Astrocyte (in vitro differentiated cells and primary cell): ENCODE data around the gene PCYT2. TPM values are rescaled to one million over a fixed set of nuclear protein-coding genes. Genes with fewer than 3 reads are reported as not detected.

ENCODE experiments used
- DNase-seq: peaks from one replicate; pipeline ENCODE4 v3.0.0-alpha.2; 2010; ENCODE audit warnings: low read depth
- FAIRE-seq: peaks from 2 replicates; lab custom pipeline; 2011; peaks lifted over from hg19 to GRCh38; lab: Jason Lieb, UNC
- H2AFZ ChIP-seq: 2 replicates; pipeline ENCODE4 v1.6.0; 2012; ENCODE audit warnings: low read depth, low read length, inconsistent platforms
- H3K27ac ChIP-seq: 2 replicates; pipeline ENCODE4 v1.5.1; 2011; ENCODE audit warnings: low read depth, low read length, inconsistent platforms
- H3K27me3 ChIP-seq: 2 replicates; pipeline ENCODE4 v1.6.0; 2011; ENCODE audit warnings: low read length, inconsistent platforms; ENCODE audit not compliant: insufficient read depth
- H3K36me3 ChIP-seq: 2 replicates; pipeline ENCODE4 v1.5.1; 2011; ENCODE audit warnings: low read length, inconsistent platforms; ENCODE audit not compliant: insufficient read depth
- H3K4me1 ChIP-seq: 2 replicates; pipeline ENCODE4 v1.5.1; 2011; ENCODE audit warnings: low read length, inconsistent platforms; ENCODE audit not compliant: insufficient read depth
- H3K4me2 ChIP-seq: 2 replicates; pipeline ENCODE4 v1.6.0; 2012; ENCODE audit warnings: low read length, inconsistent platforms
- H3K4me3 ChIP-seq: 2 replicates; pipeline ENCODE4 v1.5.1; 2011; ENCODE audit warnings: low read depth, mild to moderate bottlenecking, low read length, inconsistent platforms; ENCODE audit not compliant: insufficient read depth
- H3K79me2 ChIP-seq: 2 replicates; pipeline ENCODE4 v1.6.0; 2012; ENCODE audit warnings: mild to moderate bottlenecking, low read length, inconsistent platforms; ENCODE audit not compliant: insufficient read depth
- H3K9ac ChIP-seq: 2 replicates; pipeline ENCODE4 v1.6.0; 2012; ENCODE audit warnings: mild to moderate bottlenecking, low read length, inconsistent platforms
- H3K9me3 ChIP-seq: 2 replicates; pipeline ENCODE4 v1.5.1; 2012; ENCODE audit warnings: low read depth, mild to moderate bottlenecking, low read length, inconsistent platforms; ENCODE audit not compliant: insufficient read depth
- H4K20me1 ChIP-seq: 2 replicates; pipeline ENCODE4 v1.6.0; 2012; ENCODE audit warnings: low read length, inconsistent platforms; ENCODE audit not compliant: insufficient read depth
- H3K27ac Mint-ChIP-seq: one replicate; pipeline ENCODE4 v1.8.0; 2021; ENCODE audit warnings: mild to moderate bottlenecking, mixed read lengths; ENCODE audit not compliant: unreplicated experiment
- H3K27me3 Mint-ChIP-seq: one replicate; pipeline ENCODE4 v1.8.0; 2021; ENCODE audit warnings: low read depth, mixed read lengths; ENCODE audit not compliant: unreplicated experiment
- H3K36me3 Mint-ChIP-seq: one replicate; pipeline ENCODE4 v1.8.0; 2021; ENCODE audit warnings: low read depth, mixed read lengths; ENCODE audit not compliant: unreplicated experiment
- H3K4me1 Mint-ChIP-seq: one replicate; pipeline ENCODE4 v1.8.0; 2021; ENCODE audit warnings: low read depth, mixed read lengths; ENCODE audit not compliant: unreplicated experiment
- H3K4me3 Mint-ChIP-seq: one replicate; pipeline ENCODE4 v1.8.0; 2021; ENCODE audit warnings: mild to moderate bottlenecking, moderate library complexity, mixed read lengths; ENCODE audit not compliant: unreplicated experiment
- H3K9me3 Mint-ChIP-seq: one replicate; pipeline ENCODE4 v1.8.0; 2021; ENCODE audit warnings: mild to moderate bottlenecking, mixed read lengths; ENCODE audit not compliant: unreplicated experiment
- CTCF ChIP-seq: IDR thresholded peaks from 2 replicates; pipeline ENCODE4 v1.5.1; 2011; ENCODE audit warnings: low read depth, mild to moderate bottlenecking, inconsistent platforms, low read length, moderate library complexity; ENCODE audit not compliant: insufficient read depth
- EZH2 ChIP-seq: IDR thresholded peaks from 2 replicates; pipeline ENCODE4 v1.6.1; 2012; ENCODE audit warnings: mild to moderate bottlenecking, low read length, inconsistent platforms; ENCODE audit not compliant: insufficient read depth
- total RNA-seq: library from RNA; stranded (reverse); gene quantifications from 2 replicates; pipeline ENCODE4 v1.2.1, GENCODE V29; 2021

PCYT2 gene
- total RNA-seq, 1 donor from 2014 or later = 31.6 TPM

- Histone ChIP-seq H3K79me2 (peaks cover 34% of the 10 kb centered on the region), H3K4me2 (peak overlapping the region; percentile 83), H4K20me1 (peaks cover 56% of the 10 kb centered on the region), H3K27ac (no peak overlapping the region), H3K4me1 (peaks cover 25% of the 10 kb centered on the region), H3K36me3 (no peaks in the 10 kb centered on the region), H3K9ac (peak overlapping the region; percentile 88), H3K4me3 (peak overlapping the region; percentile 60), H3K9me3 (no peaks in the 10 kb centered on the region), H2AFZ (peak overlapping the region; percentile 77), H3K27me3 (no peaks in the 10 kb centered on the region)
- FAIRE-seq = no peak
- H3K4me1 Mint-ChIP-seq = peaks cover 14% of the 10 kb centered on the region
- H3K9me3 Mint-ChIP-seq = no peaks in the 10 kb centered on the region
- H3K4me3 Mint-ChIP-seq = peak overlapping the region; percentile 76
- no peak for DNase-seq
- TF ChIP-seq CTCF (no peak), EZH2 (peak; percentile 36)
- H3K27ac Mint-ChIP-seq = peak overlapping the region; percentile 69
- no peaks in the 10 kb centered on the region for H3K27me3 Mint-ChIP-seq
- H3K36me3 Mint-ChIP-seq = peaks cover 6% of the 10 kb centered on the region
Observed at GRCh38 chr17:81928544-81929252, 17.5 kb upstream of the PCYT2 start.

- peak within 1 kb of the TSS; percentile 98 for H3K27ac Mint-ChIP-seq
- H3K4me1 Mint-ChIP-seq = peaks cover 14% of the 10 kb centered on the region
- no peaks in the 10 kb centered on the region for H3K27me3 ChIP-seq
- peak within 1 kb of the TSS; percentile 87 for H3K27ac ChIP-seq
- peaks cover 42% of the 10 kb centered on the region for H3K79me2 ChIP-seq
- H3K4me1 ChIP-seq = peaks cover 32% of the 10 kb centered on the region
- peak within 1 kb of the TSS; percentile 77 for H2AFZ ChIP-seq
- peak within 1 kb of the TSS; percentile 93 for H3K4me3 Mint-ChIP-seq
- no peaks in the 10 kb centered on the region for H3K9me3 ChIP-seq
- H3K4me2 ChIP-seq = peak within 1 kb of the TSS; percentile 94
- FAIRE-seq (no peak), DNase-seq (peak; percentile 75)
- H3K9ac ChIP-seq = peak within 1 kb of the TSS; percentile 88
- peaks cover 58% of the 10 kb centered on the region for H4K20me1 ChIP-seq
- no peaks in the 10 kb centered on the region for H3K36me3 Mint-ChIP-seq
- H3K27me3 Mint-ChIP-seq = no peaks in the 10 kb centered on the region
- H3K36me3 ChIP-seq = no peaks in the 10 kb centered on the region
- TF ChIP-seq EZH2 = no peak
- TF ChIP-seq CTCF = peak; percentile 5
- peak within 1 kb of the TSS; percentile 66 for H3K4me3 ChIP-seq
- no peaks in the 10 kb centered on the region for H3K9me3 Mint-ChIP-seq
Observed at GRCh38 chr17:81927653-81928543, 16.7 kb upstream of the PCYT2 start, which contains the start of gene MAFG. Gene MAFG (minus strand): TSS chr17:81927735. CDS start chr17:81923185, 4,550 bp downstream.
